HEK293 (cell line): ENCODE results near the gene INSYN2A.

Experiments used
- CTCF ChIA-PET: fragments of 350-600 bp; formaldehyde crosslinking; extraction: SDS; loops from one replicate; lab custom pipeline; 2021; ENCODE audit warnings: antibody characterized with exemption; lab: Yijun Ruan, JAX
- POLR2A ChIA-PET: fragments of 300-600 bp; formaldehyde crosslinking; extraction: SDS; loops from one replicate; lab custom pipeline; 2020; ENCODE audit warnings: antibody characterized with exemption, inconsistent platforms; lab: Yijun Ruan, JAX
- H3K27ac ChIP-seq: fragments of 200-500 bp; sonication (Bioruptor generic); 2 replicates; pipeline ENCODE4 v1.5.1; 2014; ENCODE audit warnings: low read depth, low read length, control low read depth, inconsistent platforms; ENCODE audit errors: extremely low read depth
- H3K36me3 ChIP-seq, 2 experiments: fragments of 200-500 bp in 1 of 2; sonication (Bioruptor generic) in 1 of 2; 1 replicate in 1 of 2; 2 replicates in 1 of 2; pipeline ENCODE4 v1.5.1; 2014 to 2017; ENCODE audit warnings: inconsistent platforms in 2 of 2, low read length in 2 of 2; ENCODE audit not compliant: control insufficient read depth in 2 of 2, insufficient read depth in 1 of 2
- H3K4me1 ChIP-seq: fragments of 200-500 bp; sonication (Bioruptor generic); 2 replicates; pipeline ENCODE4 v1.5.1; 2014; ENCODE audit warnings: mild to moderate bottlenecking, low read length, inconsistent platforms; ENCODE audit not compliant: control insufficient read depth, insufficient read depth
- H3K4me3 ChIP-seq: 2 replicates; pipeline ENCODE4 v1.5.1; 2011; ENCODE audit warnings: low read depth, mild to moderate bottlenecking, control low read depth, low read length, moderate library complexity
- H3K9me3 ChIP-seq: fragments of 200-500 bp; sonication (Bioruptor generic); 2 replicates; pipeline ENCODE4 v1.5.1; 2014; ENCODE audit warnings: low read depth, low read length, inconsistent platforms; ENCODE audit not compliant: control insufficient read depth, insufficient read depth
- HOXD13 ChIP-seq: sonication (generic); formaldehyde crosslinking; IDR thresholded peaks from 2 replicates; pipeline ENCODE4 v1.8.0; 2022; ENCODE audit warnings: missing genetic modification reagents, borderline replicate concordance
- KLF16 ChIP-seq: fragments of 450-650 bp; formaldehyde crosslinking; IDR thresholded peaks from 2 replicates; pipeline ENCODE4 v1.5.1; 2017; ENCODE audit warnings: missing biosample characterization, missing genetic modification characterization
- SETDB1 ChIP-seq: IDR thresholded peaks from one replicate; pipeline ENCODE4 v1.6.1; 2017; ENCODE audit warnings: mild to moderate bottlenecking, low read length, moderate library complexity, mixed read lengths; ENCODE audit not compliant: insufficient read length
- TCF7L2 ChIP-seq: IDR thresholded peaks from 2 replicates; pipeline ENCODE4 v1.6.1; 2011; ENCODE audit warnings: low read depth, mild to moderate bottlenecking, inconsistent platforms, low read length, moderate library complexity, borderline replicate concordance
- ZFP41 ChIP-seq: fragments of 450-650 bp; formaldehyde crosslinking; IDR thresholded peaks from 2 replicates; pipeline ENCODE4 v1.5.1; 2016; ENCODE audit warnings: missing biosample characterization, missing genetic modification characterization, borderline replicate concordance
- ZNF112 ChIP-seq: fragments of 450-650 bp; formaldehyde crosslinking; IDR thresholded peaks from 2 replicates; pipeline ENCODE4 v1.5.0; 2017; ENCODE audit warnings: missing biosample characterization, missing genetic modification characterization
- ZNF211 ChIP-seq: fragments of 450-650 bp; formaldehyde crosslinking; IDR thresholded peaks from 2 replicates; pipeline ENCODE4 v1.5.1; 2016; ENCODE audit warnings: low read depth, missing biosample characterization, missing genetic modification characterization
- ZNF223 ChIP-seq: fragments of 450-650 bp; formaldehyde crosslinking; IDR thresholded peaks from 2 replicates; pipeline ENCODE4 v1.5.1; 2016; ENCODE audit warnings: missing biosample characterization, missing genetic modification characterization
- ZNF311 ChIP-seq: fragments of 450-650 bp; formaldehyde crosslinking; IDR thresholded peaks from 2 replicates; pipeline ENCODE4 v1.5.1; 2017; ENCODE audit warnings: missing biosample characterization, missing genetic modification characterization, borderline replicate concordance
- ZNF354C ChIP-seq: fragments of 450-650 bp; formaldehyde crosslinking; IDR thresholded peaks from 2 replicates; pipeline ENCODE4 v1.5.1; 2016; ENCODE audit warnings: missing biosample characterization, missing genetic modification characterization, low read depth, borderline replicate concordance
- ZNF366 ChIP-seq: fragments of 450-650 bp; formaldehyde crosslinking; conservative IDR thresholded peaks from 2 replicates; pipeline ENCODE4 v1.5.1; 2016; ENCODE audit warnings: missing biosample characterization, missing genetic modification characterization
- ZNF37A ChIP-seq: fragments of 450-650 bp; IDR thresholded peaks from 2 replicates; pipeline ENCODE4 v1.5.1; 2018; ENCODE audit warnings: missing biosample characterization, missing genetic modification characterization
- ZNF391 ChIP-seq: fragments of 450-650 bp; formaldehyde crosslinking; IDR thresholded peaks from 2 replicates; pipeline ENCODE4 v1.5.1; 2016; ENCODE audit warnings: low read depth, missing biosample characterization, missing genetic modification characterization, borderline replicate concordance
- ZNF394 ChIP-seq: fragments of 450-650 bp; formaldehyde crosslinking; IDR thresholded peaks from 2 replicates; pipeline ENCODE4 v1.5.1; 2016; ENCODE audit warnings: missing biosample characterization, missing genetic modification characterization, mild to moderate bottlenecking, moderate library complexity, borderline replicate concordance
- ZNF473 ChIP-seq: fragments of 450-650 bp; formaldehyde crosslinking; IDR thresholded peaks from 2 replicates; pipeline ENCODE4 v1.5.1; 2017; ENCODE audit warnings: missing biosample characterization, missing genetic modification characterization
- ZNF558 ChIP-seq: fragments of 450-650 bp; formaldehyde crosslinking; IDR thresholded peaks from 2 replicates; pipeline ENCODE4 v1.5.1; 2016; ENCODE audit warnings: missing biosample characterization, missing genetic modification characterization
- ZNF561 ChIP-seq: fragments of 450-650 bp; IDR thresholded peaks from 2 replicates; pipeline ENCODE4 v1.5.1; 2018; ENCODE audit warnings: missing biosample characterization, missing genetic modification characterization, borderline replicate concordance
- ZNF610 ChIP-seq: fragments of 450-650 bp; formaldehyde crosslinking; IDR thresholded peaks from 2 replicates; pipeline ENCODE4 v1.5.1; 2016; ENCODE audit warnings: missing biosample characterization, missing genetic modification characterization, borderline replicate concordance
- ZNF777 ChIP-seq: fragments of 450-650 bp; formaldehyde crosslinking; IDR thresholded peaks from 2 replicates; pipeline ENCODE4 v1.5.1; 2017; ENCODE audit warnings: missing biosample characterization, missing genetic modification characterization, borderline replicate concordance
- ZNF792 ChIP-seq: fragments of 450-650 bp; formaldehyde crosslinking; IDR thresholded peaks from 2 replicates; pipeline ENCODE4 v1.5.1; 2016; ENCODE audit warnings: missing biosample characterization, missing genetic modification characterization
- ZSCAN16 ChIP-seq: fragments of 450-650 bp; formaldehyde crosslinking; IDR thresholded peaks from 2 replicates; pipeline ENCODE4 v1.5.1; 2016; ENCODE audit warnings: missing biosample characterization, missing genetic modification characterization
- TF ChIP-seq, protein P1 (sequence below): fragments of 450-650 bp; formaldehyde crosslinking; optimal IDR thresholded peaks from 2 replicates; pipeline ENCODE3; 2016; ENCODE audit warnings: missing biosample characterization, mild to moderate bottlenecking, missing genetic modification characterization
- TF ChIP-seq, protein P2 (sequence below): fragments of 450-650 bp; formaldehyde crosslinking; IDR thresholded peaks from 2 replicates; pipeline ENCODE4 v1.5.1; 2016; ENCODE audit warnings: missing biosample characterization, missing genetic modification characterization
- TF ChIP-seq, protein P3 (sequence below): fragments of 450-650 bp; formaldehyde crosslinking; IDR thresholded peaks from 2 replicates; pipeline ENCODE4 v1.5.1; 2017; ENCODE audit warnings: missing biosample characterization, mild to moderate bottlenecking, missing genetic modification characterization, moderate library complexity
- TF ChIP-seq, protein P4 (sequence below): fragments of 450-650 bp; formaldehyde crosslinking; IDR thresholded peaks from 2 replicates; pipeline ENCODE4 v1.5.1; 2017; ENCODE audit warnings: missing biosample characterization, missing genetic modification characterization

INSYN2A gene

DNA sequence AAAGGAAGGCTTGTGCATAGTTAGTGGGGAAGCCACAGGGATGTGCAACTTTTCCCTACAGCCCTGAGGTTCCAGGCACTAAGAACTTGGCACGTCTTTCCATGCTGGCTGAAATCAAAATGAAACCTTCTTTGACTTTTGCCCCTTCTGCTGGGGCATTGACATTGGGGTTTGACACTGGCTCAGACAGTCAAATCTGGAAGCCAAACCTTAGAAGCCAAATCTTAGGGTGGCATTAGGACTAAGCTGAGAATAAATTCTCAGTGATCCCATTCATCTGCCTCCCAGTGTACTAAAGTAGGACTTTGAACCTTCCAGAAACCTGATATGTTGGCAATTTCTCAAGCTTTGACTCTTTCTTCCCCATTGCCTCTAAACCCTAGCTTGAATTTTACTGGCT, 31.3 kb upstream of the INSYN2A start:
- H3K4me1 ChIP-seq = no peaks in the 10 kb centered on the region
- no peak overlapping the region for H3K27ac ChIP-seq
- ChIA-PET POLR2A (no interaction called here), CTCF (interaction anchor here (0.6 kb wide), 1 partner anchor 16 kb away, joined by 3 read pairs; no protein-coding TSS in a partner anchor)
- no peak overlapping the region for H3K4me3 ChIP-seq
- TF ChIP-seq ZSCAN16 (tag by site-specific recombination) = no peak
- TF ChIP-seq SETDB1 = no peak
- no peak for TF ChIP-seq ZNF610
- TF ChIP-seq, protein P1, sequence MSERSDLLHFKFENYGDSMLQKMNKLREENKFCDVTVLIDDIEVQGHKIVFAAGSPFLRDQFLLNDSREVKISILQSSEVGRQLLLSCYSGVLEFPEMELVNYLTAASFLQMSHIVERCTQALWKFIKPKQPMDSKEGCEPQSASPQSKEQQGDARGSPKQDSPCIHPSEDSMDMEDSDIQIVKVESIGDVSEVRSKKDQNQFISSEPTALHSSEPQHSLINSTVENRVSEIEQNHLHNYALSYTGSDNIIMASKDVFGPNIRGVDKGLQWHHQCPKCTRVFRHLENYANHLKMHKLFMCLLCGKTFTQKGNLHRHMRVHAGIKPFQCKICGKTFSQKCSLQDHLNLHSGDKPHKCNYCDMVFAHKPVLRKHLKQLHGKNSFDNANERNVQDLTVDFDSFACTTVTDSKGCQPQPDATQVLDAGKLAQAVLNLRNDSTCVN = no peak
- no peak for TF ChIP-seq ZNF112 (tag by site-specific recombination)
- TF ChIP-seq, protein P2, sequence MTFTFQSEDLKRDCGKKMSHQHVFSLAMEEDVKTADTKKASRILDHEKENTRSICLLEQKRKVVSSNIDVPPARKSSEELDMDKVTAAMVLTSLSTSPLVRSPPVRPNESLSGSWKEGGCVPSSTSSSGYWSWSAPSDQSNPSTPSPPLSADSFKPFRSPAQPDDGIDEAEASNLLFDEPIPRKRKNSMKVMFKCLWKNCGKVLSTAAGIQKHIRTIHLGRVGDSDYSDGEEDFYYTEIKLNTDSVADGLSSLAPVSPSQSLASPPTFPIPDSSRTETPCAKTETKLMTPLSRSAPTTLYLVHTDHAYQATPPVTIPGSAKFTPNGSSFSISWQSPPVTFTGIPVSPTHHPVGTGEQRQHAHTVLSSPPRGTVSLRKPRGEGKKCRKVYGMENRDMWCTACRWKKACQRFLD (tag by site-specific recombination) = no peak
- no peak for TF ChIP-seq ZNF223 (tag by site-specific recombination)
- TF ChIP-seq ZNF792 (tag by site-specific recombination) = no peak
- no peak for TF ChIP-seq ZNF777 (tag by site-specific recombination)
- no peak for TF ChIP-seq HOXD13 (CRISPR knock-in tag)
- no peak for TF ChIP-seq ZFP41 (tag by site-specific recombination)
- no peak for TF ChIP-seq KLF16 (tag by site-specific recombination)
- no peak for TF ChIP-seq ZNF473 (tag by site-specific recombination)
- no peak for TF ChIP-seq ZNF37A
- no peak for TF ChIP-seq ZNF211
- no peak for TF ChIP-seq ZNF391 (tag by site-specific recombination)
- TF ChIP-seq ZNF354C = no peak
- no peaks in the 10 kb centered on the region for H3K36me3 ChIP-seq
- H3K9me3 ChIP-seq = no peaks in the 10 kb centered on the region

DNA sequence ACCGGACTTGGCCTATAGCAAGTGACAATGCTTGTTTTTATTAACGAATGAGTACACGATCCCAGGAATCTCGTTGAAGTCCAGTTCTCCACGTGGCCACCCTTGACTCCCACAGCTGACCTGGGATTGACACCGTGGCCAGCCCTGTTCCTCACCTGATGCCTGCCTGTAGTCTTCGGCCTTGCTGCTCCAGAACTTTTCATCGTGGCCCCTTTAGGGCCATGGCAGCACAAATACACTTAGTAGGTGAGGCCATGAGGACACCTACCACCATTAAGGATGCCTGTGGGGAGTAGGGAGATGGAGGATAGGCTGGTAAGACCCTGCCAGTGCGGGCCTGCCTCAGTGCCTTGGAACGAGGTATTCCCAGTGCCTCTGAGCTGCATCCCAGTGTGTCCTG, 30.6 kb upstream of the INSYN2A start:
- CTCF ChIA-PET = interaction anchor here (0.6 kb wide), 1 partner anchor 17 kb away, joined by 3 read pairs; no protein-coding TSS in a partner anchor
- no peak overlapping the region for H3K4me3 ChIP-seq
- no peak overlapping the region for H3K27ac ChIP-seq
- POLR2A ChIA-PET = interaction anchor here (0.6 kb wide), 1 partner anchor 22 kb away, joined by 3 read pairs; no protein-coding TSS in a partner anchor
- H3K36me3 ChIP-seq = no peaks in the 10 kb centered on the region
- no peaks in the 10 kb centered on the region for H3K4me1 ChIP-seq
- TF ChIP-seq, protein P3, sequence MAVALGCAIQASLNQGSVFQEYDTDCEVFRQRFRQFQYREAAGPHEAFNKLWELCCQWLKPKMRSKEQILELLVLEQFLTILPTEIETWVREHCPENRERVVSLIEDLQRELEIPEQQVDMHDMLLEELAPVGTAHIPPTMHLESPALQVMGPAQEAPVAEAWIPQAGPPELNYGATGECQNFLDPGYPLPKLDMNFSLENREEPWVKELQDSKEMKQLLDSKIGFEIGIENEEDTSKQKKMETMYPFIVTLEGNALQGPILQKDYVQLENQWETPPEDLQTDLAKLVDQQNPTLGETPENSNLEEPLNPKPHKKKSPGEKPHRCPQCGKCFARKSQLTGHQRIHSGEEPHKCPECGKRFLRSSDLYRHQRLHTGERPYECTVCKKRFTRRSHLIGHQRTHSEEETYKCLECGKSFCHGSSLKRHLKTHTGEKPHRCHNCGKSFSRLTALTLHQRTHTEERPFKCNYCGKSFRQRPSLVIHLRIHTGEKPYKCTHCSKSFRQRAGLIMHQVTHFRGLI (tag by site-specific recombination) = no peak
- no peak for TF ChIP-seq ZNF366 (tag by site-specific recombination)
- no peak for TF ChIP-seq ZNF561
- TF ChIP-seq, all 188 proteins: peak for 0
- no peaks in the 10 kb centered on the region for H3K9me3 ChIP-seq

DNA sequence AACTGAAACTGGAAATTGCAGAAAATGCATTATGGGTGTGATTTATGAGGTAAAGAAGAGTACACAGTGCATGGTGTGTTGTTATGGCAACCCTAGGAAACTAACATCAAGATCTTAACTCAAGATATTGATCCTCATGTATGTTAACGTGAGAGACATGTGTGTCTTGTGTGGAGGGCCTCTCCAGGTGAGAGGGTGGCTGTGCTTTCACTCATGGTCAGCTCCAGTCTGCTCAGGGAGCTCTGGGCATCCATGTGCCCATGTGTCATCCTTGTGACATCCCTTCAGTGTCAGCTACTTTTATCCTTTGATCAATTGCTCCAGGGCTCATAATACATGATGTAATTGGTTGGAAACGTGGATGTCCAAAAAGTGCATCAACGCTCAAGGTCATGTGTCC, 24.9 kb upstream of the INSYN2A start:
- TF ChIP-seq TCF7L2 = no peak
- no peak for TF ChIP-seq ZNF792 (tag by site-specific recombination)
- TF ChIP-seq, protein P4, sequence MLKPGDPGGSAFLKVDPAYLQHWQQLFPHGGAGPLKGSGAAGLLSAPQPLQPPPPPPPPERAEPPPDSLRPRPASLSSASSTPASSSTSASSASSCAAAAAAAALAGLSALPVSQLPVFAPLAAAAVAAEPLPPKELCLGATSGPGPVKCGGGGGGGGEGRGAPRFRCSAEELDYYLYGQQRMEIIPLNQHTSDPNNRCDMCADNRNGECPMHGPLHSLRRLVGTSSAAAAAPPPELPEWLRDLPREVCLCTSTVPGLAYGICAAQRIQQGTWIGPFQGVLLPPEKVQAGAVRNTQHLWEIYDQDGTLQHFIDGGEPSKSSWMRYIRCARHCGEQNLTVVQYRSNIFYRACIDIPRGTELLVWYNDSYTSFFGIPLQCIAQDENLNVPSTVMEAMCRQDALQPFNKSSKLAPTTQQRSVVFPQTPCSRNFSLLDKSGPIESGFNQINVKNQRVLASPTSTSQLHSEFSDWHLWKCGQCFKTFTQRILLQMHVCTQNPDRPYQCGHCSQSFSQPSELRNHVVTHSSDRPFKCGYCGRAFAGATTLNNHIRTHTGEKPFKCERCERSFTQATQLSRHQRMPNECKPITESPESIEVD (tag by site-specific recombination) = no peak
- TF ChIP-seq ZNF394 (tag by site-specific recombination) = no peak
- no peak for TF ChIP-seq ZNF311
- no peak for TF ChIP-seq ZNF558 (tag by site-specific recombination)
- no peak for TF ChIP-seq ZNF561
- H3K27ac ChIP-seq = no peak overlapping the region
- H3K4me3 ChIP-seq = no peak overlapping the region
- H3K4me1 ChIP-seq = 0 out of 2 replicates have a peak, but pooled peaks cover 2% of the 10 kb centered on the region
- H3K36me3 ChIP-seq = no peaks in the 10 kb centered on the region
- ChIA-PET CTCF (interaction anchor here (0.6 kb wide), 1 partner anchor 345 kb away, joined by 3 read pairs; no protein-coding TSS in a partner anchor), POLR2A (no interaction called here)
- H3K9me3 ChIP-seq = no peaks in the 10 kb centered on the region
